ENCODE data around the gene MORC1.

GRCh38 chr3:109072194-109072593, 45.7 kb downstream of the MORC1 start:
- TF ChIP-seq TAF1 (IDR thresholded peaks at IDR 0.05; ENCODE audit: borderline replicate concordance, insufficient read depth, low read length), result no peak
- TF ChIP-seq REST (IDR thresholded peaks at IDR 0.05; ENCODE audit: insufficient read depth in 1 of 2, low read depth in 2 of 2, low read length in 2 of 2), result no peak

Measured in PFSK-1 (cell line).